KBM-7 (cell line): ENCODE data around the gene SPECC1L.
A peak's percentile ranks its signal among the peaks of the same experiment; 100 is the strongest.

Experiments used
- DNase-seq: peaks from one replicate; pipeline ENCODE4 v3.0.0-alpha.2; 2015
- in situ Hi-C: fragments of 300-500 bp; cut with MboI; formaldehyde crosslinking; loops from 2 replicates; pipeline ENCODE4 v1.14.3; 2020; ENCODE audit warnings: low sequenced_read_pairs, low pct_unique_long_range_greater_than_20kb, mixed read lengths

Gene SPECC1L

GRCh38 chr22:24338726-24339451 is 68.3 kb downstream of the SPECC1L start:
- in situ Hi-C loops = no loop called here
- DNase-seq = no peak

- no peak for DNase-seq
- in situ Hi-C loops = no loop called here
These were observed 68.8 kb downstream of the SPECC1L start for GRCh38 chr22:24339452-24339747.

- in situ Hi-C loops = no loop called here
- DNase-seq = no peak
These were observed 71.0 kb downstream of the SPECC1L start for GRCh38 chr22:24341627-24342026.

GRCh38 chr22:24350627-24351026 is 80.0 kb downstream of the SPECC1L start:
- DNase-seq = no peak
- in situ Hi-C loops = no loop called here

- in situ Hi-C loops = no loop called here
- DNase-seq = no peak
These were observed 82.5 kb downstream of the SPECC1L start for GRCh38 chr22:24353121-24353520.

- in situ Hi-C loops = no loop called here
- DNase-seq = peak; percentile 36
These were observed 84.9 kb downstream of the SPECC1L start for GRCh38 chr22:24355574-24355973.

GRCh38 chr22:24357547-24357946 is 86.9 kb downstream of the SPECC1L start:
- DNase-seq = no peak
- in situ Hi-C loops = no loop called here

GRCh38 chr22:24358105-24358836 is 87.6 kb downstream of the SPECC1L start:
- in situ Hi-C loops = no loop called here
- DNase-seq = no peak

GRCh38 chr22:24359452-24360120 is 89.0 kb downstream of the SPECC1L start:
- in situ Hi-C loops = no loop called here
- no peak for DNase-seq

GRCh38 chr22:24361976-24362646 is 91.5 kb downstream of the SPECC1L start:
- in situ Hi-C loops = no loop called here
- DNase-seq = no peak

GRCh38 chr22:24363243-24363642 is 92.6 kb downstream of the SPECC1L start:
- DNase-seq = no peak
- in situ Hi-C loops = no loop called here

- no peak for DNase-seq
- in situ Hi-C loops = no loop called here
These were observed 96.1 kb downstream of the SPECC1L start for GRCh38 chr22:24366701-24367100.

GRCh38 chr22:24367841-24368240 is 97.2 kb downstream of the SPECC1L start:
- in situ Hi-C loops = no loop called here
- DNase-seq = no peak

- DNase-seq = peak; percentile 13
- in situ Hi-C loops = no loop called here
These were observed 99.8 kb downstream of the SPECC1L start for GRCh38 chr22:24370401-24370800.

- DNase-seq = no peak
- in situ Hi-C loops = no loop called here
These were observed 105.4 kb downstream of the SPECC1L start for GRCh38 chr22:24376002-24376401.

GRCh38 chr22:24376586-24376985 is 106.0 kb downstream of the SPECC1L start:
- in situ Hi-C loops = no loop called here
- DNase-seq = no peak

GRCh38 chr22:24379536-24379935 is 108.9 kb downstream of the SPECC1L start:
- peak; percentile 43 for DNase-seq
- in situ Hi-C loops = no loop called here

GRCh38 chr22:24380220-24380904 is 109.7 kb downstream of the SPECC1L start:
- in situ Hi-C loops = no loop called here
- DNase-seq = no peak

- no peak for DNase-seq
- in situ Hi-C loops = no loop called here
These were observed 110.2 kb downstream of the SPECC1L start for GRCh38 chr22:24380905-24381230.
